NCI-H446 treated with DMSO at 0.1 percent for 48 hours (cell line): ENCODE data around the gene MAGEB16.

Source experiments
- DNase-seq: peaks from one replicate; lab custom pipeline; 2025; lab: John Stamatoyannopoulos, UW

MAGEB16 gene

DNA sequence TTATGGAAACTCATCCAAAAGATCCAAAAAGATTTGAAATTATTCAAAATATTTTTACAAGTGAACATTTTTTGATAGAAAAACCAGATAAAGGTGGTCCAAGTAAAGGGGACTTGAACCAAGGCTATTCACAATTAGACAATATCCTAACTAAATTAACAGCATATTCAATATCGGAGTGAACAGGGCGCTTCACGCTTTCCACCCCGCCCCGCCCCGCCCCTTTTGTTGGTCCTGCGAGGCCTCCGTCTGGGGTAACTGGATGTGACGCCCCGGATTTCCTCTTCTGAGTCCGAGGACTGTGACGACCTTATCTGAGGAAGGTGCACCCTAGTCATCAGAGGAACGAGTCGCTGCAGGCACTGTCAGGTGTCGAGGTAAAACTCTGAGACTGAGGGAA lies at the start of gene MAGEB16:
MAGEB16 (plus strand) TSS at position 301 of the 400 bp plus-strand sequence. CDS start 3,855 bp downstream, outside the sequence.
- no peak for DNase-seq

DNA sequence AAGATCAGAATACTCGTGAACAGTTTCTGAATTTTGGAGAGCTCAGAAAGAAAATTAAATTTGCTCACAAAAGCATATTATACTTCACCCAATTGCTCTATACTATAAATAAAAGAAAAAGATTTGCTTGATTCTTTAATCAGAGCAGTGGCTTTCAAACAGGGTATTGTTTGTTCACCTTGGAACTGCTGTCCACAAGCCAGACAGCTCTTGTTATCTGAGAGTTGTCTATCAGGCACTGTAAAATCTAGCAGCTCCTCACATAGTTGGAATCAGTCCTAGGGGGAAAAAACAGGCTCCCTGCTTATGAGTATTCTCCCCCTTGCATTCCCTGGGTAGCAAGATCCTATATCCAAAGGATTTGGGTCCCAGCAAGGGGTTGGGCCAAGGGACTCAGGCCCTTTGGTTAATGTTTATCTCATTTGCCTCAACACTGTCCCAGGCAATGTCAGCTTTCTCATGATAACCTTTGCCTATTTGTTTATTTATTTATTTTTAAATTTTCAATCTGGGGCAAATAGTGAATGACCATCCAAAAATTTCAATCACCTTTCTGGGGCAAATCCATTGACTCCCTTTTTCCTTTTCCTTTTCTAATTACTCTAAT lies 24.1 kb upstream of the MAGEB16 start:
- no peak for DNase-seq

DNA sequence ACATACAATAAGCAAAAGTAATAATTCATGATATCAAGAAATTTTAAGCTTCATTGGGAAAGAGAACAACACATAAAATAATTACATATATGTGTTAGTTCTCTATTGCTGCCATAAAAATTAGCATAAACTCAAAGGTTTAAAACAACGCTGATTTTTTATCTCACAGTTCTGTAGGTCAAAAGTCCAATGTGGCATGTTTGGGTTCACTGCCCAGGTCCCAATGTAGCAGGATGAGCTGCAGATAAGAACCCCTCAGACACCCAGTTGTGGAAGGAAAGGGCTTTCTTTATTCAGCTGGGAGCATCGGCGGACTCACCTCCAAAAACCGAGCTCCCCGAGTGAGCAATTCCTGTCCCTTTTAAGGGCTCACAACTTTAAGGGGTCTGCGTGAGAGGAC lies 13.1 kb upstream of the MAGEB16 start:
- DNase-seq = no peak

DNA sequence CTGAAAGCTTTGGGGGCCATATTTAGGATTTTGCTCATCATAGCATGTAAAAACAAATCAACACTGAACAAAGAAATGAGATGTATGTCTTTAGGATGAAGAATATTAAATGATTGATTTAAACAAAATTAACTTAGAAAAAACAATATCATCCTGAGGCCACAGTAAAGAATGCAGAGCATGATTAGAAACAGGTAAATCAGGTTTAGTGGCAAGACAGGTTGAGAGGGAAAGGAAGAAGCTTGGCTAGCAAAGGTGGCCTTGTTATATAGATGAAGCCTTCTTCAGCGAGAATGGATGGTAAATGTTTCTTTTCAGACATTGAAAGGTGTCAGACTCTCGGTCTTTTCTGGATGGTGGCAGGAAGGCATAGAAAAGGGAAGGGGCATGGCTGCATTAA lies 11.9 kb upstream of the MAGEB16 start:
- DNase-seq = no peak

DNA sequence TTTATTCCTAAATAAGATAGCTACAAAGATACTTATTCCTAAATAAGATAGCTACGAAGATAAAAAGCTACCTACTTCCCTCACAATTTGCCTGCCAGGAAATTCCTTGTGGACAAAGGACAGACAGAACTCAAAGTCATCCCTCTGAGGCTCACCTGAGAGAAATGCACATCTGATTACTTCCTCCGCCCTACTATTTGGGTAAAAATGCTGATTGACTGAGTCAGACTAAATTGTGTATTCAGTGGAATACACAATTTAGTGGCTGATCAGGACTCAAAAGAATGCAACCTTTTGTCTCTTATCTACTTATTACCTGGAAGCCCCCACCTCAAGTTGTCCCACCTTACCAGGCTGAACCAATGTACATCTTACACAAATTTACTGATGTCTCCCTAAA lies 10.3 kb upstream of the MAGEB16 start:
- DNase-seq = no peak

DNA sequence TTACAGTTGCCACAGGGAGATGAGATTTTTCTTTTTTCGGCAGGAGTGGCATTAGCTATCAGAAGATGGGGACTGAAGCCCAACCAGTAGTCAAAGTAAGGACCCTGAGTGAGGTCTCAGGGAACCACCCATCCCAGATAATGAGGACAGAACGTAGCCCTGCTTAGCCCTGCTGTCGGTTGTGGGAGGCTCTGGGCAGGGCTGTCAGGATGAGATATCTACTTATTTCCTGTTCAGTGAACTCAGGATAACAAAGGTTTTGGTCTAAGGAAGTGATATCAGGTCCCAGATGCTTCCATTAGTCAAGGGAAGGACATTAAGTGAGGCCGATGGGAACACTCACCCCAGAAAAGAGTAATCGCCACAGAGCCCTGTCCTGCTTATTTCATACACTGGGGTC lies 2.3 kb downstream of the MAGEB16 start:
- no peak for DNase-seq

DNA sequence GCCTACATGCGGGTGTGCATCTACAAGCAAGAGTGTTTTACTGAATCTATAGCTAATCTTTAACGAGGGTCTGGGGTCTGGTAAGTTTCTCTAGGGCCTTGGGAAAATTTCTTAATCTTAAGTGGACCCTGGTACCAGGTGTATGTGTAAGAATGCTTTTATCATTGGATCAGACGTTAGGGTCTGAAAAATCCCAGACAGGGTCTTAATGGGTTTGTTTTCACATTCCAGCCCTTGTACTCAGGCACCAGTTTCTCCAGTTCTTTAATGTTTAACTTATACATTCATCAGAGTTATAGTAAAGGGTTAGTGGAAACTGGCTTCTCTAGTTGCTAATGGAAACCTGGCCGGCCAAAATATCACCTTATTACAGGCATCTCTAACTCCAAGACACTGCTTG lies 11.6 kb downstream of the MAGEB16 start:
- no peak for DNase-seq

DNA sequence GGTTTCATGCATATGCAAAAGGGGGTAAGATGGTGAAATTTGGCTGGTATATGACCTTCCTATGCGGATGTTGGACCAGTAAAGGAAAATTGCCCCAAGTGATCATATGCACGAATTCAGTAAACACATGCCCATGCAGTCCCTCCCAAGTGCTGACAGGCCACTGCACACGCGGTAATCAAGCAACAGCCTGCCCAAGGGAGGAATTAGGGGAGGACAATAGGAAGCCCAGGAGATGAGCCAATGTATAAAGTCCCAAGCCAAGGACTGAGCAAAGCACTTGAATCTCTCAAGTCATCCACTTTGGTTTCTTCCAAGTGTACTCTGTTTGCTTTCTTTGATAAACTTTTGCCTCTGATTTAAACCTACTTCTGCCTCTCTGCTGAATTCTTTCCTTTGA lies 21.1 kb downstream of the MAGEB16 start:
- DNase-seq = no peak

DNA sequence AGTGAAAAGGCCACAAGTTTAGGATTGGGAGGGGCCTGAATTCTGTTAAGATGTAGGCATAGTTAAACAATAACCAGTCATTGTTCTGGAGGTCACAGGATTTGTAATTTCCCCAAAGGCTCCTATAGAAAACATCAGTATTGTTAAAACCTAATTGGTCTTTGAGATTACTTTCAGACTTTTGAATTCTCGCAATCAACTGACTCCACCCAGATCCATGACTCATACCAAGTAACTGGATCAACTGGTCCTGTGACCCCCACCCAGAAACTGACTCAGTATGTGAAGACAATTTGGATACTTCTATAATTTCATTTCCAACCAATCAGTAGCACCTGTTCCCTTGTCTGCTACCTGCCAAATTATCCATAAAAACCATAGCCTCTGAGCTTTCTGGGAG lies 28.4 kb downstream of the MAGEB16 start:
- no peak for DNase-seq

DNA sequence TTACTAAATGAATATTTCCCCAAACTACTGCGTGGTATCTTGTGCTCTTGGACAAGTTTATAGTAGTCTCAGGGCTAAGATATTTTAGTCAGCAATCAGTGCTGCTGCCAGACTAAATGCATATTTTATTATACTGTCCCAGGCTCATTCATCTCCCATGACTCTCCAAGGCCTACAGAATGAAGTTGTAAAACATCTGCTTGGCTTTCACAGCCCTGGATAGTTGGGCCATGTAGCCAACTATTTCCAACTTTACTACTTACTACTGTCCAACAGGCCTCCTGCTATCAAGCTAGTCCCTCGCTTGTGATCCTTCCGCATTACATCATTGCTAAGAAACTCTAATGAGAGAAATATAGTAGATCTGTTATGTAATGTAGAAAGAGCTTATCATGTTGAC lies 31.4 kb downstream of the MAGEB16 start:
- DNase-seq = no peak

DNA sequence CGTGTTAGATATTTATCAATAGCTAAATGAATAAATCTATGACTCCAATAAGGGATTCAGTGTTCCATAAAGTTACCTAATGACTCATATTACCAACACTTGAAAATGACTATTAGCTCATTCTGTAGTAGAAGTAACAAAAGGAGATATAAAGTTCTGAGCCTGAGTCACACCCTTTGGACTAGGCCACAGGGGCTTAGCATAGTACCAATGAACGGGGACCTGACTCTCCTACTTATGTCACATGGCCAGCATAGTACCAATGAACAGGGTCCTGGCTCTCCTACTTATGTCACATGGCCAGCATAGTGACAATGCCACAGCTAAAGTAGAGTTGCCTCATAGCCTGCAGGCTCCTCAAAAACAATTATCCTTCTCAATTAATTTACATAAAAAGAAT lies 43.7 kb downstream of the MAGEB16 start:
- no peak for DNase-seq

DNA sequence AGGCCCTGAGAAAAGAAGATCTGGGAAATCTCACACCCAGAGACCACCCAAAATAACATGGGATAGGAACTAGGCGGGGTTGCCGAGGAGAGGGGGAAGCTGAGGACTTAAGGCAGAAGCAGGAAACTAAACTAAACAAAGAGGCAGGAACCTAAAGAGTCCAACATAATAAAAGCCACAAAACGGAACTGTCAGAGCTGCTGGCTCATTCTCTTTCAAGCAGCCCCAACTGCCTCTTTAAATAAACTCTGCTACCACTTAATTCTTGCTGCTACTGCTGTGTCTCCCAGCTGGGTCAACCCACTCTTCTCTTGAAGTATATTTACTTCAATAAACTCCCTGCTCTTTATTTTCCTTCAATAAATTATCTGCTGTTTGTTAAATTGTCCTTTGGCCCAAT lies 44.5 kb downstream of the MAGEB16 start:
- DNase-seq = no peak

DNA sequence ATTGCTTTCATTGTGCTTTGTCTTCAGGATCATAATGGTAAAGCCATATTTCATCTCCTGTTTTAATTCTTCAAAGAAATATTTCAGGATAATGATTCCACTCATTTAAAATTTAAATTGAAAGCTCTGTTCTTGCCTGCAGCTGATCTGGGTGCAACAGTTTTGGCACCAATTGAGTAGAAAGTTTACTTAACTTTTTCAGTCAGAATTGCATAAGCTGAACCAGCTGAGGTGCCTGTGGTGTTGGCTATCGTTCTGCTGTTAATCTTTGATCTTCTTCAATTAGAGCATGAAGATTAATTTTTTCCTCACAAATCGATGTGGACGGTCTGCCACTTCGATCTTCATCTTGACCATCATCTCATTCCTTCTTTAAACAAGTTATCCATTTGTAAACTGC lies 49.6 kb downstream of the MAGEB16 start:
- no peak for DNase-seq
